SK-N-SH treated with all-trans-retinoic acid at 6 μM for 48 hours (cell line): ENCODE measurements around the gene KIRREL3.

Source experiments
- ATAC-seq: fragments of 200-7000 bp; cut with Tn5 transposase; 3 replicates; pipeline ENCODE4 v1.9.1; 2020; ENCODE audit warnings: mild to moderate bottlenecking, moderate library complexity
- ARNTL ChIP-seq: fragments of 450-650 bp; formaldehyde crosslinking; IDR thresholded peaks from 2 replicates; pipeline ENCODE4 v1.5.0; 2020; ENCODE audit warnings: low read depth, mild to moderate bottlenecking, moderate library complexity, borderline replicate concordance
- BACH2 ChIP-seq: fragments of 250-450 bp; sonication (Bioruptor Pico); IDR thresholded peaks from 2 replicates; pipeline ENCODE4 v1.9.0; 2021; ENCODE audit warnings: mild to moderate bottlenecking, borderline replicate concordance
- CREB5 ChIP-seq: fragments of 250-450 bp; sonication (Bioruptor Pico); IDR thresholded peaks from 2 replicates; pipeline ENCODE4 v1.5.1; 2020; ENCODE audit warnings: low read depth, mild to moderate bottlenecking, moderate library complexity
- CSDC2 ChIP-seq: fragments of 250-450 bp; sonication (Bioruptor Pico); IDR thresholded peaks from 2 replicates; pipeline ENCODE4 v1.5.0; 2020; ENCODE audit warnings: mild to moderate bottlenecking, moderate library complexity
- CSRNP3 ChIP-seq: fragments of 250-450 bp; sonication (Bioruptor Pico); IDR thresholded peaks from 2 replicates; pipeline ENCODE4 v1.5.1; 2021; ENCODE audit warnings: mild to moderate bottlenecking, moderate library complexity
- ESRRG ChIP-seq: fragments of 250-450 bp; sonication (Bioruptor Pico); IDR thresholded peaks from 2 replicates; pipeline ENCODE4 v1.6.1; 2021; ENCODE audit warnings: mild to moderate bottlenecking
- ISL1 ChIP-seq: fragments of 250-450 bp; sonication (Bioruptor Pico); IDR thresholded peaks from 2 replicates; pipeline ENCODE4 v2.1.2; 2022; ENCODE audit warnings: mild to moderate bottlenecking, moderate library complexity
- OSR1 ChIP-seq: fragments of 250-450 bp; sonication (Bioruptor Pico); IDR thresholded peaks from 2 replicates; pipeline ENCODE4 v1.8.0; 2022; ENCODE audit warnings: moderate library complexity, mild to moderate bottlenecking, inconsistent platforms
- PATZ1 ChIP-seq: fragments of 250-450 bp; sonication (Bioruptor Pico); IDR thresholded peaks from 2 replicates; pipeline ENCODE4 v1.8.0; 2020; ENCODE audit warnings: mild to moderate bottlenecking, moderate library complexity, borderline replicate concordance
- POU6F1 ChIP-seq: fragments of 250-450 bp; sonication (Bioruptor Pico); IDR thresholded peaks from 2 replicates; pipeline ENCODE4 v1.8.0; 2021; ENCODE audit warnings: low read depth, mild to moderate bottlenecking, moderate library complexity, borderline replicate concordance
- PPARA ChIP-seq: fragments of 250-450 bp; sonication (Bioruptor Pico); IDR thresholded peaks from 2 replicates; pipeline ENCODE4 v1.5.0; 2020; ENCODE audit warnings: mild to moderate bottlenecking, borderline replicate concordance
- RARB ChIP-seq: fragments of 250-450 bp; sonication (Bioruptor Pico); IDR thresholded peaks from 2 replicates; pipeline ENCODE4 v1.8.0; 2021; ENCODE audit warnings: mild to moderate bottlenecking, moderate library complexity
- SNAI2 ChIP-seq: fragments of 250-450 bp; sonication (Bioruptor Pico); IDR thresholded peaks from 2 replicates; pipeline ENCODE4 v1.5.0; 2020; ENCODE audit warnings: mild to moderate bottlenecking, moderate library complexity
- TCF4 ChIP-seq: fragments of 250-450 bp; sonication (Bioruptor Pico); IDR thresholded peaks from 2 replicates; pipeline ENCODE4 v1.8.0; 2021; ENCODE audit warnings: mild to moderate bottlenecking, moderate library complexity, borderline replicate concordance
- TOX ChIP-seq: fragments of 250-450 bp; sonication (Bioruptor Pico); IDR thresholded peaks from 2 replicates; pipeline ENCODE4 v1.8.0; 2021; ENCODE audit warnings: mild to moderate bottlenecking, moderate library complexity, borderline replicate concordance
- TSHZ2 ChIP-seq: fragments of 250-450 bp; sonication (Bioruptor Pico); IDR thresholded peaks from 2 replicates; pipeline ENCODE4 v1.5.0; 2020; ENCODE audit warnings: mild to moderate bottlenecking, moderate library complexity
- ZC3H10 ChIP-seq: fragments of 250-450 bp; sonication (Bioruptor Pico); IDR thresholded peaks from 2 replicates; pipeline ENCODE4 v1.5.1; 2021; ENCODE audit warnings: mild to moderate bottlenecking, moderate library complexity
- ZFP3 ChIP-seq: fragments of 250-450 bp; sonication (Bioruptor Pico); IDR thresholded peaks from 2 replicates; pipeline ENCODE4 v1.5.0; 2020; ENCODE audit warnings: mild to moderate bottlenecking, moderate library complexity
- ZFP30 ChIP-seq: fragments of 450-650 bp; formaldehyde crosslinking; IDR thresholded peaks from 2 replicates; pipeline ENCODE4 v1.5.0; 2022; ENCODE audit warnings: mild to moderate bottlenecking, moderate library complexity
- ZNF565 ChIP-seq: fragments of 450-650 bp; formaldehyde crosslinking; conservative IDR thresholded peaks from 2 replicates; pipeline ENCODE4 v1.5.0; 2020; ENCODE audit warnings: low read depth, mild to moderate bottlenecking, moderate library complexity
- ZNF70 ChIP-seq: fragments of 450-650 bp; formaldehyde crosslinking; IDR thresholded peaks from 2 replicates; pipeline ENCODE4 v1.5.0; 2020; ENCODE audit warnings: mild to moderate bottlenecking, moderate library complexity
- ZNF8 ChIP-seq: fragments of 450-650 bp; formaldehyde crosslinking; IDR thresholded peaks from 2 replicates; pipeline ENCODE4 v1.5.0; 2020; ENCODE audit warnings: mild to moderate bottlenecking, moderate library complexity

Gene KIRREL3

GRCh38 chr11:126573325-126573978 lies 427.1 kb downstream of the KIRREL3 start (continued):
- no peak for TF ChIP-seq SNAI2 (CRISPR knock-in tag)

GRCh38 chr11:126570489-126570888 lies 430.1 kb downstream of the KIRREL3 start:
- TF ChIP-seq ARNTL (CRISPR knock-in tag) (no peak), ESRRG (no peak), RARB (CRISPR knock-in tag) (no peak), SNAI2 (CRISPR knock-in tag) (no peak), ZFP3 (CRISPR knock-in tag) (no peak), PATZ1 (CRISPR knock-in tag) (no peak), OSR1 (no peak), POU6F1 (CRISPR knock-in tag) (no peak), ZNF8 (CRISPR knock-in tag) (no peak), CREB5 (CRISPR knock-in tag) (no peak), ZNF565 (CRISPR knock-in tag) (no peak), ZFP30 (no peak), BACH2 (CRISPR knock-in tag) (no peak), CSDC2 (no peak), PPARA (no peak), TCF4 (CRISPR knock-in tag) (no peak), ZC3H10 (CRISPR knock-in tag) (no peak), TSHZ2 (CRISPR knock-in tag) (no peak), TOX (CRISPR knock-in tag) (no peak)
- ATAC-seq = no peak

- TF ChIP-seq ZNF70 (CRISPR knock-in tag) (no peak), CSRNP3 (no peak), PPARA (no peak), PATZ1 (CRISPR knock-in tag) (no peak), SNAI2 (CRISPR knock-in tag) (no peak), TSHZ2 (CRISPR knock-in tag) (no peak), ZFP30 (no peak), ZFP3 (CRISPR knock-in tag) (no peak), CREB5 (CRISPR knock-in tag) (no peak), ARNTL (CRISPR knock-in tag) (no peak), TOX (CRISPR knock-in tag) (no peak), ZNF565 (CRISPR knock-in tag) (no peak), ISL1 (CRISPR knock-in tag) (no peak)
- no peak for ATAC-seq
Observed at GRCh38 chr11:126567419-126567818, 433.2 kb downstream of the KIRREL3 start.
